Activated CD4-positive, alpha-beta T cell treated with anti-CD3 and anti-CD28 coated beads, Interleukin-2, amount 50 U/mL, for 48 hours (primary cell): ENCODE data around the gene TBC1D16.
"Not testable (repeated sequence)": the region's sequence is repeated elsewhere in the genome, so short reads cannot be mapped to it uniquely, and the experiment has no call there.

Experiments
- DNase-seq, 2 experiments: peaks; one replicate each; pipeline ENCODE4 v3.0.0-alpha.2; 2020

Gene TBC1D16

GRCh38 chr17:80002690-80003490 lies 32.8 kb downstream of the TBC1D16 start:
- no peak for DNase-seq

DNA sequence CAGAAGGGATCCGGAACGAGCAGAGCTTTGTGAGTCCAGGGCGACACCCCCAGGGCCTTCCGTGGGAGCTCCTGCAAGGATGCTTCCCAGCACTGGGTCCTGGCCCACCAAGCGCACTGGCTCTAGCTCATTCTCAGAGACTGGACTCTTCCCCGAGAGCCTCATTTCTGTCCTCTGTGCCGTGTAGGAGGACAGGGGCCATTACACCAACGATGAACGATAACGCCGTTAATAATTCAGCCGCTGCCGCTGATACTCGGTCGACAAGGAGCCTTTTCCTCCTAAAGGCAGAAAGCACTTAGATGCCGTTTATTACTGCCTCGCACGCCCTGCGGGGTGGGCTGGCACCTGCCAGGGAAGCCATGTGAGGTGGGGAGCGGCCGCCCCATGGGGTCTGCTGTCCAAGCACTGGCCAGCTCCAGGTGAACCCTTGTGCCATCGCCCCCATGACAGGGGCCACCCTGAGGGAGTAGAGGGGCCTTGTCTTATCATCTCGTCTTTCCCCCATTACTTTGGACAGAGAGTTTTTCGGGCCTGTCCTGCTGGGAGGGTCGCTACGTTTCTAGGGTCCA lies 33.5 kb downstream of the TBC1D16 start:
- DNase-seq: no peak

GRCh38 chr17:80000981-80001775 lies 34.5 kb downstream of the TBC1D16 start:
- DNase-seq: no peak

- no peak for DNase-seq
Measured at GRCh38 chr17:80000136-80000535, 35.5 kb downstream of the TBC1D16 start.

GRCh38 chr17:79997011-79997660 lies 38.5 kb downstream of the TBC1D16 start:
- DNase-seq: peak; percentile 64 to 73

DNA sequence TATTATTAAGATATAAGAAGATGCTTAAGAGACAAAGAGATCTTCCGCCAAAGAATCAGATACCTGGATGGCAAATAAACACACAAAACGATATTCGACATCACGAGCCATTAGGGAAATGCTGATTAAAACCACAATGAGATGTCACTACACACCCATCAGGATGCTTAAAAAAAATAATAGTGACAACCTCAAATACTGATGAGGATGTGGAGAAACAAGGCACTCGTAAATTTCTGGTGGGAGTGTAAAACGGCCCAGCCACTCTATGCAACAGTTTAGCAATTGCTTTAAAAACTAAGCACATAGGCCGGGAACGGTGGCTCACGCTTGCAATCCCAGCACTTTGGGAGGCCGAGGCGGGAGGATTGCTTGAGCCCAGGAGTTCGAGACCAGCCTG lies 39.4 kb downstream of the TBC1D16 start:
- no peak for DNase-seq

DNA sequence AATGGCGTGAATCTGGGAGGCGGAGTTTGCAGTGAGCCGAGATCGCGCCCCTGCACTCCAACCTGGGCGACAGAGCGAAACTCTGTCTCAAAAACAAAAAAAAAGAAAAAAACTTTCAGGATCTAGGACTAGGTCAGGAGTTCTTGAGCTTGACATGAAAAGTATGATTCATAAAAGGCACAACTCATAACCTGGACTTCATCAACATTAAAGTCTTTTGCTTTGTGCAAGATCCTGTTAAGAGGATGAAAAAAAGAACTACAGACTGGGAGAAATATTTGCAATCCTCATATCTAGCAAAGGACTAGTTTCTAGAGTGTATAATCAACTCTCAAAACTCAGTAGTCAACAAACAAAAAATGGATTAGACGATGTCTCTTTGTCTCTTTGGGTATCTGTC lies 40.0 kb downstream of the TBC1D16 start:
- DNase-seq: no peak

- no peak for DNase-seq
Measured at GRCh38 chr17:79994602-79995001, 41.1 kb downstream of the TBC1D16 start.

DNA sequence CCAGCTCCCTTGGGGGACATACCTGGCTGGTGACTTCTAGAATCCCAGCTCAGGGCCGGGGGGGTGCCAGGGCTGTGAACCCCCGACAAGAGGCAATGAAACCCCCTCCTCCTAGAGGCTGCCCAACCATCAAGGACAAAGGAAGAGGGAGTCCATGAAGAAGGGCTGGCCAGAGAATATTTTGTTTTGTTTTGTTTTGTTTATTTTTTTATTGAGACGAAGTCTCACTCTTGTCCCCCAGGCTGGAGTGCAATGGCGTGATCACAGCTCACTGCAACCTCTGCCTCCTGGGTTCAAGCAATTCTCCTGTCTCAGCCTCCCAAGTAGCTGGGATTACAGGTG lies 41.5 kb downstream of the TBC1D16 start:
- not testable (repeated sequence) for DNase-seq

- DNase-seq: peak; percentile 61 to 66
Measured at GRCh38 chr17:79993390-79994227, 42.1 kb downstream of the TBC1D16 start.

GRCh38 chr17:79992649-79993389 lies 42.9 kb downstream of the TBC1D16 start:
- no peak for DNase-seq

- peak in 1 of 2 experiments; percentile 25 for DNase-seq
Measured at GRCh38 chr17:79991924-79992648, 43.6 kb downstream of the TBC1D16 start.

DNA sequence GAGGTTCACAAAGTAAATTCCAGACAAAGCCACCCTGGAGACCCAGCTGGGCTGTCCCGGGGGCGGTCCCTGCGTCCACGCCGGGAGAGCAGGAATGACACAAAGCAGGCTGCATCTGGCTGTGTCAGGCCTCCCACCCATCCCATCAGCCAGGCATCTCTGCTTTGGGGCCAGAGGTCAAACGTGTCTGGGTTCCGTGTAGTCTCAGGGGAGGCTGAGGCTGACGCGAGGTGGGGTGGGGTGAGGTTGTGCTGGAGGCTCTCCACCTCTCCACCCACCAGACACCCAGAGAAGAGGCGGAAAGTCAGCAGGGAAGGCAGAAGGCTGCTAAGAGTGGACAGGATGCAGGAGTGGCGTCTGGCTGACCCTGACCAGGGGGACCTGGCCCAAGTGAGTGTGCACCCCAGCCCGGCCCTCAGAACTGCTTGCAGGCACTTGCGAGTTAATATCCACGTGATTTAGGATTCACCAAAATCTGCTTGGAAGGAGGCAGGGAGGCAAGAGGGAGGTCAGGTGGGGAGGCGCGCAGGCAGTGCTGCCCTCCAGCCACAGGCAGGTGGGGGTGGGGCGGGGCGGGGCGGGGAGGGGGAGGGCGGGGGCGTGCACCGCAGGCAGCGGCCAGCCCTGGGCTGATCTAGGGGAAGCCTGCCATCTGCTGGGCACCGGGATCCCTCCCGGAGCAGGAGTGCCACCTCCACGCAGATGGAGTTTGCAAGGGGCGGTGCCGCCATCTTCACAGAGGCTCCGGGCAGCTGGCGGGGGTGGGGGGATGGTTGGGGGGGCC lies 44.3 kb downstream of the TBC1D16 start:
- DNase-seq: peak; percentile 85 to 88

GRCh38 chr17:79990704-79991103 lies 45.0 kb downstream of the TBC1D16 start:
- DNase-seq: no peak

DNA sequence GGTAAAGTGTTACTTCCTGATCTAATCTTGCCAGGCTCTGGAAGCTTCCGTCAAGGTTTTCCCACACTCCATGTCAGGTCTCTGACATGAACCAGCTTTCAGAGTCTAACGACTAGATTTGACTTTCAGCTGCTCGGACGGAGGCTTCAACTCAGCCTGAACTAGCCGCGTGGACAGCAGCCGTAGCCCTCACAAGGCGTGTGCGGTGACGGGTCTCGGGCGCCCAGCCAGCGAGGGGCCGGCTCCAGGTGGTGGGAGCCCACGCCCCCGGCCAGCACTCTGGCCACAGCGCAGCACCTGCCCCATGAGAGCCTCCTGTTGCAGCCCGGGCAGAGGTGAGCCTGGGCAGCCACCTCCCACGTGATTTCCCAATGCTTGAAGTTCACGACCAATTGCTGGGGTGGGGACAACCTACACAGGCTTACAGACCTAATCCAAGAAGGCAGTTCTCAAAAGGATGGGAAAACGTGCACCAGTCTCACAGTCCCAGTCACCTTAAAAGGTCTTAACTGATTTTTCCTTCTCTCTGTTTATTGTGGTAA lies 45.5 kb downstream of the TBC1D16 start:
- DNase-seq: no peak

GRCh38 chr17:79989106-79989835 lies 46.4 kb downstream of the TBC1D16 start:
- DNase-seq: no peak

GRCh38 chr17:79988185-79988971 lies 47.3 kb downstream of the TBC1D16 start:
- DNase-seq: peak in 1 of 2 experiments; percentile 16

DNA sequence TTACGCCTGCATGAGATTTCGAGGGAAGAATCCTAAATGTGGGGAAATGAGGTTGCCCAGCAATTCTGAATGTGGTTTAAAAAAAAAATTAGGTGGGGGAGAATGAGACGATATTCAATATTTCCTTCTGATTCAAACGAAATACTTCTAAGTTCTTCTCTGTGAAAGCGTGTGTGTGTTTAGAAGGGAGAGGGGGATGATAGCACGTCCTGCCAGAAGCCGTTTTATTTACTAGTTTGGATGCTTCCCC lies 47.8 kb downstream of the TBC1D16 start:
- no peak for DNase-seq
